IMR-90 (cell line): ENCODE results near the gene PTGES2. TPM values are rescaled to one million over a fixed set of nuclear protein-coding genes. Genes with fewer than 3 reads are reported as not detected.
A peak's percentile ranks its signal among the peaks of the same experiment; 100 is the strongest.

Source experiments
- ATAC-seq: fragments of 200-7000 bp; cut with Tn5 transposase; 2 replicates; pipeline ENCODE4 v1.9.1; 2020; ENCODE audit warnings: low read depth, mild to moderate bottlenecking, moderate library complexity
- BruUV-seq: library from RNA; stranded (reverse); fragments of 400-500 nt; replicated peaks from 2 replicates; lab custom pipeline; 2021; lab: Mats Ljungman, UMichigan
- CTCF ChIA-PET: fragments of 300-600 bp; formaldehyde crosslinking; extraction: SDS; loops from one replicate; lab custom pipeline; 2021; ENCODE audit warnings: antibody characterized with exemption; lab: Yijun Ruan, JAX
- POLR2A ChIA-PET: fragments of 300-600 bp; sonication (Branson Sonifier 250); formaldehyde crosslinking; loops from one replicate; lab custom pipeline; 2022; ENCODE audit warnings: antibody characterized with exemption; ENCODE audit not compliant: unreplicated experiment; lab: Charles Lee
- DNase-seq: peaks from one replicate; pipeline ENCODE4 v3.0.0; 2013
- H2AFZ ChIP-seq: replicated peaks from 2 replicates; pipeline ENCODE3; 2013; ENCODE audit warnings: low read length, mild to moderate bottlenecking; ENCODE audit not compliant: poor library complexity
- H2AK5ac ChIP-seq: 2 replicates; pipeline ENCODE4 v1.6.1; 2013; ENCODE audit warnings: low read depth, low read length, inconsistent platforms
- H2AK9ac ChIP-seq: replicated peaks from 2 replicates; pipeline ENCODE3; 2013; ENCODE audit warnings: mild to moderate bottlenecking, low read depth, low read length, moderate library complexity; ENCODE audit not compliant: poor library complexity
- H2BK120ac ChIP-seq: 2 replicates; pipeline ENCODE4 v1.6.1; 2013; ENCODE audit warnings: low read depth, low read length, inconsistent platforms
- H2BK15ac ChIP-seq: 3 replicates; pipeline ENCODE4 v1.6.1; 2013; ENCODE audit warnings: low read depth, low read length, inconsistent platforms
- H2BK20ac ChIP-seq: 2 replicates; pipeline ENCODE4 v1.6.1; 2013; ENCODE audit warnings: low read depth, mild to moderate bottlenecking, inconsistent platforms, low read length, moderate library complexity
- H2BK5ac ChIP-seq: 2 replicates; pipeline ENCODE4 v1.6.1; 2013; ENCODE audit warnings: mild to moderate bottlenecking, low read depth, low read length, inconsistent platforms; ENCODE audit not compliant: poor library complexity, severe bottlenecking
- H3K14ac ChIP-seq: replicated peaks from 2 replicates; pipeline ENCODE4 v1.6.1; 2013; ENCODE audit warnings: low read depth, low read length, inconsistent platforms
- H3K18ac ChIP-seq: 2 replicates; pipeline ENCODE4 v1.6.1; 2013; ENCODE audit warnings: low read depth, low read length, control low read depth
- H3K23ac ChIP-seq: 2 replicates; pipeline ENCODE4 v1.6.1; 2013; ENCODE audit warnings: low read depth, low read length, inconsistent platforms
- H3K27ac ChIP-seq: 2 replicates; pipeline ENCODE4 v1.5.1; 2013; ENCODE audit warnings: mild to moderate bottlenecking, control low read depth, low read length; ENCODE audit not compliant: insufficient read depth
- H3K27me3 ChIP-seq: 2 replicates; pipeline ENCODE4 v1.6.1; 2013; ENCODE audit warnings: low read length; ENCODE audit not compliant: control insufficient read depth, insufficient read depth
- H3K36me3 ChIP-seq: 2 replicates; pipeline ENCODE4 v1.6.1; 2013; ENCODE audit warnings: low read length, mixed read lengths; ENCODE audit not compliant: control insufficient read depth, insufficient read depth
- H3K4ac ChIP-seq: 2 replicates; pipeline ENCODE4 v1.6.1; 2013; ENCODE audit warnings: low read depth, low read length, inconsistent platforms
- H3K4me1 ChIP-seq: 2 replicates; pipeline ENCODE4 v1.6.1; 2013; ENCODE audit warnings: low read length, mixed read lengths; ENCODE audit not compliant: control insufficient read depth, insufficient read depth
- H3K4me2 ChIP-seq: 2 replicates; pipeline ENCODE4 v1.6.1; 2013; ENCODE audit warnings: low read depth, mild to moderate bottlenecking, control low read depth, low read length, moderate library complexity
- H3K4me3 ChIP-seq: 2 replicates; pipeline ENCODE4 v1.5.1; 2013; ENCODE audit warnings: low read depth, mild to moderate bottlenecking, control low read depth, low read length, moderate library complexity; ENCODE audit not compliant: insufficient read depth
- H3K56ac ChIP-seq: 2 replicates; pipeline ENCODE4 v1.6.1; 2013; ENCODE audit warnings: low read length, inconsistent platforms; ENCODE audit not compliant: insufficient read depth; ENCODE audit errors: extremely low read depth
- H3K79me1 ChIP-seq, 2 experiments: 2 replicates each; pipeline ENCODE4 v1.6.1; 2013; ENCODE audit warnings: low read length in 2 of 2, inconsistent platforms in 1 of 2, low read depth in 1 of 2
- H3K9ac ChIP-seq: 2 replicates; pipeline ENCODE4 v1.6.1; 2013; ENCODE audit warnings: low read depth, low read length, control low read depth
- H3K9me1 ChIP-seq: 2 replicates; pipeline ENCODE4 v1.6.1; 2013; ENCODE audit warnings: low read length, inconsistent platforms; ENCODE audit not compliant: insufficient read depth
- H3K9me3 ChIP-seq: 2 replicates; pipeline ENCODE4 v1.6.1; 2013; ENCODE audit warnings: low read length; ENCODE audit not compliant: control insufficient read depth, insufficient read depth
- H4K20me1 ChIP-seq: 2 replicates; pipeline ENCODE4 v1.6.1; 2013; ENCODE audit warnings: low read length, inconsistent platforms; ENCODE audit not compliant: insufficient read depth
- H4K5ac ChIP-seq: 2 replicates; pipeline ENCODE4 v1.6.1; 2013; ENCODE audit warnings: mild to moderate bottlenecking, low read depth, low read length, control low read depth
- H4K8ac ChIP-seq, 2 experiments: 2 replicates each; pipeline ENCODE4 v1.6.1; 2013; ENCODE audit warnings: low read depth in 2 of 2, low read length in 2 of 2, control low read depth in 1 of 2, inconsistent platforms in 1 of 2
- H4K91ac ChIP-seq: 2 replicates; pipeline ENCODE4 v1.6.1; 2013; ENCODE audit warnings: low read depth, low read length, inconsistent platforms; ENCODE audit not compliant: insufficient read depth
- BHLHE40 ChIP-seq: fragments of 150-350 bp; IDR thresholded peaks from 2 replicates; pipeline ENCODE4 v1.6.1; 2016; ENCODE audit warnings: mild to moderate bottlenecking, low read depth, low read length
- CHD1 ChIP-seq: IDR thresholded peaks from 2 replicates; pipeline ENCODE4 v1.6.1; 2012; ENCODE audit warnings: low read depth, low read length, improper control_type of control experiment
- FOS ChIP-seq: fragments of 150-350 bp; IDR thresholded peaks from 2 replicates; pipeline ENCODE4 v1.6.1; 2016; ENCODE audit warnings: low read depth, low read length
- MAFK ChIP-seq: IDR thresholded peaks from 2 replicates; pipeline ENCODE4 v1.6.1; 2012; ENCODE audit warnings: low read depth, low read length, improper control_type of control experiment
- MAZ ChIP-seq: IDR thresholded peaks from 2 replicates; pipeline ENCODE4 v1.6.1; 2012; ENCODE audit warnings: low read depth, mild to moderate bottlenecking, low read length, improper control_type of control experiment, moderate library complexity, borderline replicate concordance
- MXI1 ChIP-seq: IDR thresholded peaks from 2 replicates; pipeline ENCODE4 v1.6.1; 2012; ENCODE audit warnings: low read depth, mild to moderate bottlenecking, low read length, moderate library complexity, borderline replicate concordance
- NFE2L2 ChIP-seq: fragments of 150-350 bp; IDR thresholded peaks from 2 replicates; pipeline ENCODE4 v1.6.1; 2016; ENCODE audit warnings: low read depth, mild to moderate bottlenecking, low read length
- POLR2A ChIP-seq: IDR thresholded peaks from 2 replicates; pipeline ENCODE4 v1.6.1; 2012; ENCODE audit warnings: mild to moderate bottlenecking, low read depth, low read length
- RAD21 ChIP-seq: IDR thresholded peaks from 2 replicates; pipeline ENCODE4 v1.6.1; 2012; ENCODE audit warnings: low read length, improper control_type of control experiment
- RCOR1 ChIP-seq: IDR thresholded peaks from 2 replicates; pipeline ENCODE4 v1.6.1; 2012; ENCODE audit warnings: mild to moderate bottlenecking, low read length, improper control_type of control experiment; ENCODE audit not compliant: insufficient replicate concordance
- RFX5 ChIP-seq: IDR thresholded peaks from 2 replicates; pipeline ENCODE4 v1.8.0; 2012; ENCODE audit warnings: low read depth, mild to moderate bottlenecking, low read length, moderate library complexity
- WGBS, 2 experiments: methylation state at CpG; one replicate each; pipeline versions ENCODE4 v1.1.5 to v1.1.7; 2013; ENCODE audit warnings: missing lambda C conversion rate in 2 of 2; ENCODE audit not compliant: insufficient read length in 1 of 2; ENCODE audit errors: extremely low coverage in 2 of 2; 5-methylcytosine and 5-hydroxymethylcytosine counted together
- dilution Hi-C: fragments of 300-500 bp; cut with HindIII; formaldehyde crosslinking; loops from one replicate; pipeline ENCODE4 v1.14.3; 2018; ENCODE audit warnings: low sequenced_read_pairs; ENCODE audit not compliant: unreplicated experiment
- in situ Hi-C: fragments of 300-500 bp; cut with MboI; formaldehyde crosslinking; loops from 3 replicates; pipeline ENCODE4 v1.14.3; 2019; ENCODE audit warnings: low sequenced_read_pairs, inconsistent platforms, mixed read lengths
- intact Hi-C: fragments of 100-400 bp; cut with micrococcal nuclease; formaldehyde crosslinking; loops from 2 replicates; pipeline ENCODE4 v1.10.0; 2022
- polyA plus RNA-seq, 3 experiments: library from polyadenylated mRNA; depleted of rRNA; stranded (reverse); fragments of >200 nt; gene quantifications; 2 replicates each; pipeline ENCODE4 v1.2.3, GENCODE V29; 2012; ENCODE audit warnings: low replicate concordance in 1 of 3
- total RNA-seq: library from RNA; depleted of rRNA; stranded (reverse); fragments of >200 nt; gene quantifications from 2 replicates; pipeline ENCODE4 v1.2.3, GENCODE V29; 2012
- TF ChIP-seq, protein P1 (sequence below): conservative IDR thresholded peaks from 2 replicates; pipeline ENCODE4 v1.5.1; 2012; ENCODE audit warnings: mild to moderate bottlenecking, low read depth, low read length, improper control_type of control experiment
- TF ChIP-seq, protein P2 (sequence below): fragments of 150-350 bp; IDR thresholded peaks from 2 replicates; pipeline ENCODE4 v1.6.1; 2016; ENCODE audit warnings: low read depth, mild to moderate bottlenecking, low read length, moderate library complexity, borderline replicate concordance

PTGES2 gene
- total and polyA plus RNA-seq, 2 of the 4 experiments (the other 2 are of a cell fraction) = 100 to 107 TPM

DNA sequence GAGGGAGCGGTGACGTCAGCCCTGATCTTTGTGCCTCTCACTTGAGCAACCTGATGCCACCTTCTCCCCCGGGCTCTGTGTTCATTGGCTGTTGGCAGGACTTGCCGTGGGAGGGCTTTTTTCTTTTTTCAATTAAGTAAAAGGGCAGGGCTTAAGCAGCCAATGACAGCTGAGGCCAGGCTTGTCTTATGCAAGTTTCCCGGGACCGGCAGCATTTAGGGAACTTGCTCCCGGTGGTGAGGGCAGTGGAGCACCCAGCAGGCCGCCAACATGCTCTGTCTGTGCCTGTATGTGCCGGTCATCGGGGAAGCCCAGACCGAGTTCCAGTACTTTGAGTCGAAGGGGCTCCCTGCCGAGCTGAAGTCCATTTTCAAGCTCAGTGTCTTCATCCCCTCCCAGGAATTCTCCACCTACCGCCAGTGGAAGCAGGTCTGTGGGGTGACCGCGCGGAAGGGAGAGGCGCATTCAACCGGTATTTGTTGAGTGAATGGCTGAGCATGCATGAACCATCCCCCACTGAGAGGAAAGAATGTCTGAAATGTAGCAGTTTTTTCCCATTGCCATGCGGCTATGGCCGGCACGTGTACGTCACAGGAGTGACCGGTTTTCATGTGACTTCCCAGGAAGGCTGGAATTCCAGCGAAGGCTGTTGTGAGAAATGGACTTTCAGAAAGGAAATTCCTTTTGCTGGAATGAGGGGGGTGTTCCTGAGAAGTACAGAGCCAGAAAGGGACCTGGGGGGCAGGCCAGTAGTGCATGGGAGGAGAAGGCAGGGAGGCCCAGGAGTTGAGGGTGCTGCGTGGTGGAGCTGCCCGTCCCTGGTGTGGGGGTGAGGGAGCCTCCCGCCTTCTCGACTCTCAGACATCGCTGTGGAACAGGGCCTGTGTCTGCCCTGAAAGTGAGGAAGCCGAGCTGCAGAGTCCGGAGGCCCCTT is 29.0 kb downstream of the PTGES2 start:
- Histone ChIP-seq H2BK120ac (peak overlapping the region; percentile 93), H3K4me1 (peaks cover 32% of the 10 kb centered on the region), H3K4me2 (peak overlapping the region; percentile 69), H3K56ac (peak overlapping the region; percentile 92), H3K9me3 (no peaks in the 10 kb centered on the region), H3K23ac (peak overlapping the region; percentile 97), H4K91ac (peak overlapping the region; percentile 98), H2BK15ac (peak overlapping the region; percentile 83), H2AK5ac (peak overlapping the region; percentile 95), H3K18ac (peak overlapping the region; percentile 73), H3K27ac (peak overlapping the region; percentile 86), H3K4ac (peak overlapping the region; percentile 98), H3K14ac (peak overlapping the region; percentile 96), H3K27me3 (no peaks in the 10 kb centered on the region), H4K5ac (peak overlapping the region; percentile 70), H3K36me3 (peaks cover 25% of the 10 kb centered on the region), H2BK20ac (peak overlapping the region; percentile 80; the same call in 1 of the 2 replicates), H3K9ac (peak overlapping the region; percentile 85), H2BK5ac (peak overlapping the region; percentile 97), H3K9me1 (peaks cover 31% of the 10 kb centered on the region; the same call in 1 of the 2 replicates), H4K8ac (peak overlapping the region; percentile 38 to 85), H4K20me1 (peaks cover 36% of the 10 kb centered on the region), H3K4me3 (peak overlapping the region; percentile 47), H2AK9ac (peak overlapping the region; percentile 99), H3K79me1 (peaks cover 34 to 87% of the 10 kb centered on the region in 2 experiments), H2AFZ (peak overlapping the region; percentile 96)
- DNase-seq (peak; percentile 98), ATAC-seq (peak; percentile 75)
- ChIA-PET POLR2A (interaction anchor here (0.6 kb wide), 1 partner anchor 18 kb away, joined by 5 read pairs; no protein-coding TSS in a partner anchor), CTCF (interaction anchor here (1.2 to 3.2 kb wide), 2 partner anchors 19 to 156 kb away, joined by 4 to 16 read pairs; no protein-coding TSS in a partner anchor)
- TSS peak; percentile 70 for BruUV-seq
- 6% methylated on average over 6 of the region's 32 CpGs; no CpG with 5 or more reads in 1 of the 2 experiments for WGBS, 2 experiments
- in situ Hi-C loops = loop anchor here (5.0 kb wide), 1 partner anchor 161 kb away; the partner anchor contains the start of gene DPM2
- intact Hi-C loops = loop anchor here (1.0 to 5.0 kb wide), 2 partner anchors 133 to 156 kb away; no protein-coding TSS in a partner anchor
- dilution Hi-C loops = no loop called here
- TF ChIP-seq, protein P1, sequence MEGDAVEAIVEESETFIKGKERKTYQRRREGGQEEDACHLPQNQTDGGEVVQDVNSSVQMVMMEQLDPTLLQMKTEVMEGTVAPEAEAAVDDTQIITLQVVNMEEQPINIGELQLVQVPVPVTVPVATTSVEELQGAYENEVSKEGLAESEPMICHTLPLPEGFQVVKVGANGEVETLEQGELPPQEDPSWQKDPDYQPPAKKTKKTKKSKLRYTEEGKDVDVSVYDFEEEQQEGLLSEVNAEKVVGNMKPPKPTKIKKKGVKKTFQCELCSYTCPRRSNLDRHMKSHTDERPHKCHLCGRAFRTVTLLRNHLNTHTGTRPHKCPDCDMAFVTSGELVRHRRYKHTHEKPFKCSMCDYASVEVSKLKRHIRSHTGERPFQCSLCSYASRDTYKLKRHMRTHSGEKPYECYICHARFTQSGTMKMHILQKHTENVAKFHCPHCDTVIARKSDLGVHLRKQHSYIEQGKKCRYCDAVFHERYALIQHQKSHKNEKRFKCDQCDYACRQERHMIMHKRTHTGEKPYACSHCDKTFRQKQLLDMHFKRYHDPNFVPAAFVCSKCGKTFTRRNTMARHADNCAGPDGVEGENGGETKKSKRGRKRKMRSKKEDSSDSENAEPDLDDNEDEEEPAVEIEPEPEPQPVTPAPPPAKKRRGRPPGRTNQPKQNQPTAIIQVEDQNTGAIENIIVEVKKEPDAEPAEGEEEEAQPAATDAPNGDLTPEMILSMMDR = no peak
- TF ChIP-seq NFE2L2 (0 out of 2 replicates have a peak, but pooled peaks have one; percentile 1), MAZ (peak; percentile 68; the same call in 1 of the 2 replicates), POLR2A (peak; percentile 99), FOS (peak; percentile 29; the same call in 1 of the 2 replicates), CHD1 (peak; percentile 59), MXI1 (peak; percentile 97), MAFK (peak; percentile 25; the same call in 1 of the 2 replicates), BHLHE40 (peak; percentile 98), RAD21 (0 out of 2 replicates have a peak, but pooled peaks have one; percentile 1), RFX5 (peak; percentile 39; the same call in 1 of the 2 replicates), RCOR1 (peak; percentile 15)
- TF ChIP-seq, protein P2, sequence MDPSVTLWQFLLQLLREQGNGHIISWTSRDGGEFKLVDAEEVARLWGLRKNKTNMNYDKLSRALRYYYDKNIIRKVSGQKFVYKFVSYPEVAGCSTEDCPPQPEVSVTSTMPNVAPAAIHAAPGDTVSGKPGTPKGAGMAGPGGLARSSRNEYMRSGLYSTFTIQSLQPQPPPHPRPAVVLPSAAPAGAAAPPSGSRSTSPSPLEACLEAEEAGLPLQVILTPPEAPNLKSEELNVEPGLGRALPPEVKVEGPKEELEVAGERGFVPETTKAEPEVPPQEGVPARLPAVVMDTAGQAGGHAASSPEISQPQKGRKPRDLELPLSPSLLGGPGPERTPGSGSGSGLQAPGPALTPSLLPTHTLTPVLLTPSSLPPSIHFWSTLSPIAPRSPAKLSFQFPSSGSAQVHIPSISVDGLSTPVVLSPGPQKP = no peak
